Liver (tissue), 9 donors: Measurements from ENCODE around the gene HOXD8. TPM values are rescaled to one million over a fixed set of nuclear protein-coding genes. Genes with fewer than 3 reads are reported as not detected.

Source experiments
- DNase-seq: peaks from one replicate; pipeline ENCODE4 v3.0.0-alpha.2; 2017; ENCODE audit warnings: low spot score
- H3K27ac ChIP-seq, 2 donors: one replicate each; pipeline ENCODE4 v1.7.0; 2013; ENCODE audit warnings: inconsistent platforms in 2 of 2, low read length in 2 of 2, control low read depth in 1 of 2, low read depth in 1 of 2, mild to moderate bottlenecking in 1 of 2
- H3K27me3 ChIP-seq, 4 donors: one replicate each; pipeline versions ENCODE4 v1.6.1 to v1.7.0; 2013; ENCODE audit warnings: low read length in 3 of 4, inconsistent platforms in 1 of 4, mild to moderate bottlenecking in 1 of 4, moderate library complexity in 1 of 4; ENCODE audit not compliant: control insufficient read depth in 4 of 4, insufficient read depth in 4 of 4
- H3K36me3 ChIP-seq, 4 donors: one replicate each; pipeline versions ENCODE4 v1.6.1 to v1.7.0; 2013; ENCODE audit warnings: low read length in 3 of 4, mild to moderate bottlenecking in 3 of 4, low read depth in 1 of 4, moderate library complexity in 1 of 4; ENCODE audit not compliant: control insufficient read depth in 4 of 4, insufficient read depth in 3 of 4
- H3K4me1 ChIP-seq, 4 donors: one replicate each; pipeline versions ENCODE4 v1.6.1 to v1.7.0; 2013; ENCODE audit warnings: low read length in 3 of 4, mild to moderate bottlenecking in 3 of 4, moderate library complexity in 1 of 4; ENCODE audit not compliant: control insufficient read depth in 4 of 4, insufficient read depth in 4 of 4
- H3K4me3 ChIP-seq, 3 donors: one replicate each; pipeline versions ENCODE4 v1.6.1 to v1.7.0; 2013; ENCODE audit warnings: low read length in 3 of 3, control low read depth in 1 of 3, low read depth in 1 of 3, mild to moderate bottlenecking in 1 of 3
- H3K9ac ChIP-seq, 2 donors: one replicate each; pipeline ENCODE4 v1.7.0; 2013; ENCODE audit warnings: low read length in 2 of 2, mild to moderate bottlenecking in 2 of 2, moderate library complexity in 2 of 2, control low read depth in 1 of 2, low read depth in 1 of 2
- H3K9me3 ChIP-seq, 4 donors: one replicate each; pipeline versions ENCODE4 v1.6.1 to v1.7.0; 2013; ENCODE audit warnings: low read length in 3 of 4; ENCODE audit not compliant: control insufficient read depth in 4 of 4
- ATF3 ChIP-seq: IDR thresholded peaks from 2 replicates; pipeline ENCODE4 v1.6.1; 2016; ENCODE audit warnings: antibody characterized with exemption
- EGR1 ChIP-seq, 2 donors: IDR thresholded peaks; 2 replicates each; pipeline ENCODE4 v1.6.1; 2016 to 2018; ENCODE audit warnings: antibody characterized with exemption in 2 of 2, low read depth in 2 of 2
- FOXA1 ChIP-seq: IDR thresholded peaks from 2 replicates; pipeline ENCODE4 v1.6.1; 2016; ENCODE audit warnings: antibody characterized with exemption
- FOXA2 ChIP-seq: IDR thresholded peaks from 2 replicates; pipeline ENCODE4 v1.6.1; 2016; ENCODE audit warnings: antibody characterized with exemption
- HNF4A ChIP-seq, 2 donors: conservative IDR thresholded peaks; 2 replicates each; pipeline ENCODE4 v1.6.1; 2016; ENCODE audit warnings: antibody characterized with exemption in 2 of 2, mild to moderate bottlenecking in 2 of 2
- HNF4G ChIP-seq: IDR thresholded peaks from 2 replicates; pipeline ENCODE4 v1.6.1; 2016; ENCODE audit warnings: antibody characterized with exemption
- MAX ChIP-seq: IDR thresholded peaks from 2 replicates; pipeline ENCODE4 v1.6.1; 2016; ENCODE audit warnings: antibody characterized with exemption
- NR2F2 ChIP-seq: IDR thresholded peaks from 2 replicates; pipeline ENCODE4 v1.6.1; 2016; ENCODE audit warnings: antibody characterized with exemption
- RAD21 ChIP-seq, 2 donors: IDR thresholded peaks; 2 replicates each; pipeline ENCODE4 v1.6.1; 2016; ENCODE audit warnings: antibody characterized with exemption in 2 of 2, mild to moderate bottlenecking in 2 of 2
- REST ChIP-seq: IDR thresholded peaks from 2 replicates; pipeline ENCODE4 v1.6.1; 2016; ENCODE audit warnings: antibody characterized with exemption, mild to moderate bottlenecking
- SP1 ChIP-seq: IDR thresholded peaks from 2 replicates; pipeline ENCODE4 v1.6.1; 2018; ENCODE audit warnings: antibody characterized with exemption, mild to moderate bottlenecking
- TAF1 ChIP-seq: conservative IDR thresholded peaks from 2 replicates; pipeline ENCODE4 v1.6.1; 2016; ENCODE audit warnings: antibody characterized with exemption, mild to moderate bottlenecking
- YY1 ChIP-seq: IDR thresholded peaks from 2 replicates; pipeline ENCODE4 v1.6.1; 2016; ENCODE audit warnings: antibody characterized with exemption, mild to moderate bottlenecking
- ZBTB33 ChIP-seq: IDR thresholded peaks from 2 replicates; pipeline ENCODE4 v1.6.1; 2016; ENCODE audit warnings: antibody characterized with exemption
- WGBS: extraction: QIAGEN DNeasy Blood & Tissue Kit; methylation state at CpG from one replicate; pipeline ENCODE4 v1.1.7; 2013; 5-methylcytosine and 5-hydroxymethylcytosine counted together
- polyA plus RNA-seq, 2 donors: library from polyadenylated mRNA; stranded (reverse) in 1 of 2; unstranded in 1 of 2; fragments of 200-250 nt in 1 of 2; fragments of >200 nt in 1 of 2; fragmentation: Nextera tagmentation in 1 of 2; extraction: Ambion mirVana in 1 of 2; gene quantifications; one replicate each; pipeline versions ENCODE4 v1.2.1 to v1.2.3, GENCODE V29; 2013 to 2015
- total RNA-seq, 2 donors: library from RNA; depleted of rRNA; stranded (reverse); fragments of >200 nt; gene quantifications; one replicate each; pipeline ENCODE4 v1.2.3, GENCODE V29; 2014
- donor health status: healthy.
- donor health status: healthy.
- donor health status: healthy.
- donor health status: healthy.
- donor health status: healthy.

The HOXD8 gene
- total and polyA plus RNA-seq, 4 donors = 0.06 to 0.19 (median 0.08) TPM; not detected in 1

- Histone ChIP-seq H3K9ac (no peak overlapping the region), H3K4me3 (no peak overlapping the region), H3K27ac (no peak overlapping the region), H3K36me3 (no peaks in the 10 kb centered on the region), H3K27me3 (peaks cover 25 to 66% (median 36%) of the 10 kb centered on the region in 4 donors), H3K4me1 (peaks cover 0 to 21% (median 4%) of the 10 kb centered on the region in 4 donors), H3K9me3 (no peaks in the 10 kb centered on the region)
- no peak for DNase-seq
- WGBS = 5% methylated on average over 56 of the region's 56 CpGs
- no peak for TF ChIP-seq RAD21 (IDR thresholded peaks at IDR 0.05)
- TF ChIP-seq NR2F2 = no peak
- TF ChIP-seq TAF1 = no peak
- no peak for TF ChIP-seq SP1
- TF ChIP-seq HNF4A (conservative IDR thresholded peaks at IDR 0.05) = no peak
- TF ChIP-seq YY1 = no peak
- no peak for TF ChIP-seq ZBTB33
- no peak for TF ChIP-seq EGR1 (IDR thresholded peaks at IDR 0.05; ENCODE audit: low read depth in 2 of 2)
- no peak for TF ChIP-seq ATF3
- no peak for TF ChIP-seq FOXA2
- TF ChIP-seq FOXA1 = no peak
- TF ChIP-seq HNF4G = no peak
Measured at GRCh38 chr2:176104316-176105077, 25.0 kb upstream of the HOXD8 start.

GRCh38 chr2:176105078-176105729, 24.3 kb upstream of the HOXD8 start:
- Histone ChIP-seq H3K4me1 (peaks cover 0 to 21% (median 4%) of the 10 kb centered on the region in 4 donors), H3K9ac (no peak overlapping the region), H3K4me3 (no peak overlapping the region), H3K36me3 (no peaks in the 10 kb centered on the region), H3K27ac (no peak overlapping the region), H3K9me3 (no peaks in the 10 kb centered on the region), H3K27me3 (peaks cover 25 to 65% (median 36%) of the 10 kb centered on the region in 4 donors)
- no peak for TF ChIP-seq FOXA2
- TF ChIP-seq ZBTB33 = no peak
- no peak for TF ChIP-seq FOXA1
- TF ChIP-seq REST = no peak
- TF ChIP-seq MAX = no peak
- DNase-seq = no peak
- WGBS = 10% methylated on average over 25 of the region's 25 CpGs
